ENCODE results near the gene TEX261.

- no peak for TF ChIP-seq CTCF (conservative IDR thresholded peaks at IDR 0.05; ENCODE audit: low read depth, low read length)
- TF ChIP-seq EZH2 (IDR thresholded peaks at IDR 0.05; ENCODE audit: low read length, unreplicated experiment), result no peak
- TF ChIP-seq EZH2phosphoT487 (IDR thresholded peaks at IDR 0.05; ENCODE audit: borderline replicate concordance, low read length), result no peak
Observed at GRCh38 chr2:70941186-70941585, 53.5 kb downstream of the TEX261 start.
